ENCODE data around the gene SLC12A5.

The SLC12A5 gene

GRCh38 chr20:46020555-46020954, 8.5 kb upstream of the SLC12A5 start:
- peaks cover 20 to 57% of the 10 kb centered on the region in 2 donors for H3K27me3 ChIP-seq (ENCODE audit: control insufficient read depth in 1 of 2, insufficient read depth in 2 of 2, low read length in 2 of 2)
- H3K9me3 ChIP-seq (ENCODE audit: low read length) = no peaks in the 10 kb centered on the region
- H3K36me3 ChIP-seq (ENCODE audit: insufficient read depth, low read length) = no peaks in the 10 kb centered on the region
- H3K9ac ChIP-seq (ENCODE audit: low read length) = no peak overlapping the region
- H3K27ac ChIP-seq (ENCODE audit: low read depth, low read length) = no peak overlapping the region
- H3K4me3 ChIP-seq (ENCODE audit: low read depth in 1 of 2, low read length in 2 of 2) = no peak overlapping the region
- no peaks in the 10 kb centered on the region for H3K4me1 ChIP-seq (ENCODE audit: insufficient read depth, low read length)

GRCh38 chr20:46021361-46022359, 7.4 kb upstream of the SLC12A5 start:
- no peaks in the 10 kb centered on the region for H3K9me3 ChIP-seq (ENCODE audit: low read length)
- H3K4me1 ChIP-seq (ENCODE audit: insufficient read depth, low read length) = no peaks in the 10 kb centered on the region
- no peak overlapping the region for H3K27ac ChIP-seq (ENCODE audit: low read depth, low read length)
- peak overlapping the region in 1 of 2 donors; percentile 13 for H3K4me3 ChIP-seq (ENCODE audit: low read depth in 1 of 2, low read length in 2 of 2)
- H3K27me3 ChIP-seq (ENCODE audit: control insufficient read depth in 1 of 2, insufficient read depth in 2 of 2, low read length in 2 of 2) = peaks cover 16 to 62% of the 10 kb centered on the region in 2 donors
- H3K36me3 ChIP-seq (ENCODE audit: insufficient read depth, low read length) = no peaks in the 10 kb centered on the region
- no peak overlapping the region for H3K9ac ChIP-seq (ENCODE audit: low read length)

- H3K27me3 ChIP-seq (ENCODE audit: control insufficient read depth in 1 of 2, insufficient read depth in 2 of 2, low read length in 2 of 2) = peaks cover 16 to 63% of the 10 kb centered on the region in 2 donors
- no peak overlapping the region for H3K4me3 ChIP-seq (ENCODE audit: low read depth in 1 of 2, low read length in 2 of 2)
- no peak overlapping the region for H3K9ac ChIP-seq (ENCODE audit: low read length)
Measured at GRCh38 chr20:46022411-46023147, 6.4 kb upstream of the SLC12A5 start.

GRCh38 chr20:46023148-46023484, 5.9 kb upstream of the SLC12A5 start:
- Histone ChIP-seq H3K36me3 (ENCODE audit: insufficient read depth, low read length) (no peaks in the 10 kb centered on the region), H3K4me3 (ENCODE audit: low read depth in 1 of 2, low read length in 2 of 2) (no peak overlapping the region), H3K9me3 (ENCODE audit: low read length) (no peaks in the 10 kb centered on the region), H3K4me1 (ENCODE audit: insufficient read depth, low read length) (no peaks in the 10 kb centered on the region), H3K27me3 (ENCODE audit: control insufficient read depth in 1 of 2, insufficient read depth in 2 of 2, low read length in 2 of 2) (peaks cover 16 to 63% of the 10 kb centered on the region in 2 donors), H3K27ac (ENCODE audit: low read depth, low read length) (no peak overlapping the region), H3K9ac (ENCODE audit: low read length) (no peak overlapping the region)

More at GRCh38 chr20:46022411-46023147, 6.4 kb upstream of the SLC12A5 start:
- no peaks in the 10 kb centered on the region for H3K4me1 ChIP-seq (ENCODE audit: insufficient read depth, low read length)
- H3K27ac ChIP-seq (ENCODE audit: low read depth, low read length) = no peak overlapping the region
- H3K36me3 ChIP-seq (ENCODE audit: insufficient read depth, low read length) = no peaks in the 10 kb centered on the region
- H3K9me3 ChIP-seq (ENCODE audit: low read length) = no peaks in the 10 kb centered on the region

GRCh38 chr20:46023999-46024398, 5.0 kb upstream of the SLC12A5 start:
- Histone ChIP-seq H3K9ac (ENCODE audit: low read length) (no peak overlapping the region), H3K36me3 (ENCODE audit: insufficient read depth, low read length) (no peaks in the 10 kb centered on the region), H3K9me3 (ENCODE audit: low read length) (no peaks in the 10 kb centered on the region), H3K27ac (ENCODE audit: low read depth, low read length) (no peak overlapping the region), H3K27me3 (ENCODE audit: control insufficient read depth in 1 of 2, insufficient read depth in 2 of 2, low read length in 2 of 2) (peaks cover 13 to 68% of the 10 kb centered on the region in 2 donors), H3K4me3 (ENCODE audit: low read depth in 1 of 2, low read length in 2 of 2) (no peak overlapping the region), H3K4me1 (ENCODE audit: insufficient read depth, low read length) (no peaks in the 10 kb centered on the region)

- H3K4me3 ChIP-seq (ENCODE audit: low read depth in 1 of 2, low read length in 2 of 2) = no peak overlapping the region
- no peak overlapping the region for H3K9ac ChIP-seq (ENCODE audit: low read length)
- H3K4me1 ChIP-seq (ENCODE audit: insufficient read depth, low read length) = no peaks in the 10 kb centered on the region
- peaks cover 13 to 77% of the 10 kb centered on the region in 2 donors for H3K27me3 ChIP-seq (ENCODE audit: control insufficient read depth in 1 of 2, insufficient read depth in 2 of 2, low read length in 2 of 2)
- H3K36me3 ChIP-seq (ENCODE audit: insufficient read depth, low read length) = no peaks in the 10 kb centered on the region
- no peak overlapping the region for H3K27ac ChIP-seq (ENCODE audit: low read depth, low read length)
- H3K9me3 ChIP-seq (ENCODE audit: low read length) = no peaks in the 10 kb centered on the region
Measured at GRCh38 chr20:46025376-46025783, 3.6 kb upstream of the SLC12A5 start.

- H3K27me3 ChIP-seq (ENCODE audit: control insufficient read depth in 1 of 2, insufficient read depth in 2 of 2, low read length in 2 of 2) = peaks cover 12 to 78% of the 10 kb centered on the region in 2 donors
- H3K27ac ChIP-seq (ENCODE audit: low read depth, low read length) = no peak overlapping the region
Measured at GRCh38 chr20:46027245-46027853, 1.7 kb upstream of the SLC12A5 start.

GRCh38 chr20:46028110-46028509, 905 bp upstream of the SLC12A5 start:
- peaks cover 12 to 83% of the 10 kb centered on the region in 2 donors for H3K27me3 ChIP-seq (ENCODE audit: control insufficient read depth in 1 of 2, insufficient read depth in 2 of 2, low read length in 2 of 2)
- no peaks in the 10 kb centered on the region for H3K36me3 ChIP-seq (ENCODE audit: insufficient read depth, low read length)
- H3K4me3 ChIP-seq (ENCODE audit: low read depth in 1 of 2, low read length in 2 of 2) = no peak overlapping the region
- no peaks in the 10 kb centered on the region for H3K4me1 ChIP-seq (ENCODE audit: insufficient read depth, low read length)
- H3K27ac ChIP-seq (ENCODE audit: low read depth, low read length) = no peak overlapping the region
- H3K9me3 ChIP-seq (ENCODE audit: low read length) = no peaks in the 10 kb centered on the region
- H3K9ac ChIP-seq (ENCODE audit: low read length) = no peak overlapping the region

More at GRCh38 chr20:46027245-46027853, 1.7 kb upstream of the SLC12A5 start:
- no peaks in the 10 kb centered on the region for H3K36me3 ChIP-seq (ENCODE audit: insufficient read depth, low read length)
- no peak overlapping the region for H3K9ac ChIP-seq (ENCODE audit: low read length)
- no peaks in the 10 kb centered on the region for H3K9me3 ChIP-seq (ENCODE audit: low read length)
- no peaks in the 10 kb centered on the region for H3K4me1 ChIP-seq (ENCODE audit: insufficient read depth, low read length)
- no peak overlapping the region for H3K4me3 ChIP-seq (ENCODE audit: low read depth in 1 of 2, low read length in 2 of 2)

- Histone ChIP-seq H3K9me3 (ENCODE audit: low read length) (no peaks in the 10 kb centered on the region), H3K27me3 (ENCODE audit: control insufficient read depth in 1 of 2, insufficient read depth in 2 of 2, low read length in 2 of 2) (peaks cover 17 to 69% of the 10 kb centered on the region in 2 donors), H3K36me3 (ENCODE audit: insufficient read depth, low read length) (no peaks in the 10 kb centered on the region), H3K4me1 (ENCODE audit: insufficient read depth, low read length) (no peaks in the 10 kb centered on the region), H3K9ac (ENCODE audit: low read length) (no peak overlapping the region), H3K4me3 (ENCODE audit: low read depth in 1 of 2, low read length in 2 of 2) (no peak overlapping the region), H3K27ac (ENCODE audit: low read depth, low read length) (no peak overlapping the region)
Measured at GRCh38 chr20:46030284-46031013, 1.4 kb downstream of the SLC12A5 start.

GRCh38 chr20:46031014-46031569, 2.1 kb downstream of the SLC12A5 start:
- Histone ChIP-seq H3K4me3 (ENCODE audit: low read depth in 1 of 2, low read length in 2 of 2) (no peak overlapping the region), H3K36me3 (ENCODE audit: insufficient read depth, low read length) (no peaks in the 10 kb centered on the region), H3K9ac (ENCODE audit: low read length) (no peak overlapping the region), H3K9me3 (ENCODE audit: low read length) (no peaks in the 10 kb centered on the region), H3K4me1 (ENCODE audit: insufficient read depth, low read length) (no peaks in the 10 kb centered on the region), H3K27me3 (ENCODE audit: control insufficient read depth in 1 of 2, insufficient read depth in 2 of 2, low read length in 2 of 2) (peaks cover 17 to 62% of the 10 kb centered on the region in 2 donors), H3K27ac (ENCODE audit: low read depth, low read length) (no peak overlapping the region)

All from muscle layer of colon (tissue), 2 donors.